Upper lobe of left lung (tissue), 6 donors: ENCODE results near the gene HINT3. TPM values are rescaled to one million over a fixed set of nuclear protein-coding genes. Genes with fewer than 3 reads are reported as not detected.

ENCODE experiments used
- ATAC-seq, 2 donors: fragments of 200-7000 bp; cut with Tn5 transposase; one replicate each; pipeline ENCODE4 v1.9.1; 2022; ENCODE audit warnings: mild to moderate bottlenecking in 2 of 2, moderate library complexity in 2 of 2; ENCODE audit not compliant: low FRiP score in 2 of 2
- DNase-seq, 2 donors: peaks; one replicate each; pipeline ENCODE4 v3.0.0-alpha.2; 2019 to 2020
- H3K27ac ChIP-seq, 4 donors: fragments of 200-600 bp; sonication (generic); one replicate each; pipeline ENCODE4 v1.5.1; 2016 to 2019
- H3K27me3 ChIP-seq, 4 donors: fragments of 200-600 bp; sonication (generic); one replicate each; pipeline ENCODE4 v1.5.1; 2017 to 2019
- H3K36me3 ChIP-seq, 4 donors: fragments of 200-600 bp; sonication (generic); one replicate each; pipeline ENCODE4 v1.5.1; 2016 to 2019
- H3K4me1 ChIP-seq, 4 donors: fragments of 200-600 bp; sonication (generic); one replicate each; pipeline ENCODE4 v1.5.1; 2018 to 2019
- H3K4me3 ChIP-seq, 4 donors: fragments of 200-600 bp; sonication (generic); one replicate each; pipeline ENCODE4 v1.5.1; 2017 to 2019; ENCODE audit warnings: mild to moderate bottlenecking in 2 of 4, moderate library complexity in 1 of 4
- H3K9me3 ChIP-seq, 4 donors: fragments of 200-600 bp; sonication (generic); one replicate each; pipeline ENCODE4 v1.5.1; 2018 to 2019
- CTCF ChIP-seq, 6 experiments: fragments of 450-650 bp in 4 of 6; fragments of 200-600 bp in 2 of 6; sonication (generic) in 2 of 6; IDR thresholded peaks; one replicate each; pipeline ENCODE4 v1.5.1; 2016 to 2019; ENCODE audit warnings: antibody characterized with exemption in 6 of 6
- EP300 ChIP-seq, 4 donors: sonication (generic); formaldehyde crosslinking; IDR thresholded peaks; one replicate each; pipeline ENCODE4 v1.5.1; 2017; ENCODE audit warnings: antibody characterized with exemption in 4 of 4, control low read depth in 2 of 4
- POLR2A ChIP-seq, 4 donors: fragments of 450-650 bp; IDR thresholded peaks; one replicate each; pipeline ENCODE4 v1.5.1; 2016 to 2017; ENCODE audit warnings: antibody characterized with exemption in 4 of 4, mild to moderate bottlenecking in 2 of 4
- POLR2AphosphoS5 ChIP-seq, 2 donors: sonication (generic); formaldehyde crosslinking; IDR thresholded peaks; one replicate each; pipeline ENCODE4 v1.5.1; 2017; ENCODE audit warnings: antibody characterized with exemption in 2 of 2
- WGBS, 2 donors: methylation state at CpG; one replicate each; pipeline ENCODE4 v1.1.5; 2017 to 2018; 5-methylcytosine and 5-hydroxymethylcytosine counted together
- total RNA-seq, 6 donors: library from RNA; depleted of rRNA in 4 of 6; stranded (reverse); fragments of >200 nt in 4 of 6; gene quantifications; one replicate each; pipeline versions ENCODE4 v1.1.0 to v1.2.1, GENCODE V29; 2016 to 2021
- donor health status: DM: no; HTN: no; CAD: no; lungs with moderate emphysema.
- donor health status: DM: no; HTN: yes; CAD: no; lungs with severe emphysema.

HINT3 gene
- total RNA-seq, 6 donors from 2014 or later: 16.8 to 35.8 (median 25.2) TPM

DNA sequence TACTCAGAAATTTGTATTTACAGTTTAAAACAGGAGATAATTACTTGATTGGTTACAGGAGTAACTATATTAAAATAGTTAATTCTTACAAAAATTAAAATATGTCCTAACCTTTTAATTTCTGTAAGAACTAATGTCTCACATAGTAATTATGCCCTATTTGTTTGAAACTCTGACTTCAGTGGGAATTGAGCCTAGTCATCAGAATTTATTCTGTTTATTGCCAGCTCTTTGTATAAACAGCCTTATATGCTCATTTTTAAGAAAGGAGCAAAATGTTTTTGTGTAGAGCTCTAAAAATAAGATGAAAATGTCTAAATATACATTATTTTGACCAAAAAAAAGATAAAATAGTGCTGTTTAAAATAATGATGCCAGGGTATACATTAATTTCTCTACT, 51.2 kb downstream of the HINT3 start:
- H3K27me3 ChIP-seq: no peaks in the 10 kb centered on the region
- H3K36me3 ChIP-seq: peaks cover 8 to 52% (median 23%) of the 10 kb centered on the region in 4 donors
- no peak for DNase-seq
- ATAC-seq: no peak
- TF ChIP-seq CTCF (IDR thresholded peaks at IDR 0.05): no peak
- TF ChIP-seq EP300 (IDR thresholded peaks at IDR 0.05): no peak
- TF ChIP-seq POLR2AphosphoS5 (IDR thresholded peaks at IDR 0.05): no peak
- TF ChIP-seq POLR2A (IDR thresholded peaks at IDR 0.05): no peak
- H3K4me1 ChIP-seq: no peaks in the 10 kb centered on the region
- no peak overlapping the region for H3K4me3 ChIP-seq
- no peak overlapping the region for H3K27ac ChIP-seq
- H3K9me3 ChIP-seq: no peaks in the 10 kb centered on the region

- Histone ChIP-seq H3K4me1 (no peaks in the 10 kb centered on the region), H3K9me3 (no peaks in the 10 kb centered on the region), H3K4me3 (no peak overlapping the region), H3K27ac (no peak overlapping the region), H3K27me3 (no peaks in the 10 kb centered on the region), H3K36me3 (peaks cover 21 to 63% (median 38%) of the 10 kb centered on the region in 4 donors)
- WGBS, 2 donors: 83 to 86% methylated on average over 4 of the region's 4 CpGs
- no peak for ATAC-seq
- no peak for DNase-seq
- no peak for TF ChIP-seq POLR2A (IDR thresholded peaks at IDR 0.05)
- TF ChIP-seq EP300 (IDR thresholded peaks at IDR 0.05): no peak
- no peak for TF ChIP-seq POLR2AphosphoS5 (IDR thresholded peaks at IDR 0.05)
- no peak for TF ChIP-seq CTCF (IDR thresholded peaks at IDR 0.05)
These were observed 53.5 kb downstream of the HINT3 start for GRCh38 chr6:126010040-126010439.

- no peak overlapping the region for H3K27ac ChIP-seq
- peaks cover 24 to 66% (median 38%) of the 10 kb centered on the region in 4 donors for H3K36me3 ChIP-seq
- H3K4me3 ChIP-seq: no peak overlapping the region
- WGBS, 2 donors: 76 to 94% methylated on average over 1 of the region's 1 CpG
- H3K27me3 ChIP-seq: no peaks in the 10 kb centered on the region
- TF ChIP-seq EP300 (IDR thresholded peaks at IDR 0.05) (no peak), POLR2AphosphoS5 (IDR thresholded peaks at IDR 0.05) (no peak), CTCF (IDR thresholded peaks at IDR 0.05) (no peak)
- no peaks in the 10 kb centered on the region for H3K4me1 ChIP-seq
- DNase-seq: no peak
- no peak for ATAC-seq
- no peaks in the 10 kb centered on the region for H3K9me3 ChIP-seq
These were observed 59.3 kb downstream of the HINT3 start for GRCh38 chr6:126015863-126016262.

- Histone ChIP-seq H3K36me3 (peaks cover 28 to 66% (median 36%) of the 10 kb centered on the region in 4 donors), H3K4me1 (no peaks in the 10 kb centered on the region), H3K27me3 (no peaks in the 10 kb centered on the region), H3K27ac (no peak overlapping the region), H3K4me3 (no peak overlapping the region), H3K9me3 (no peaks in the 10 kb centered on the region)
- DNase-seq (no peak), ATAC-seq (no peak)
- TF ChIP-seq EP300 (IDR thresholded peaks at IDR 0.05) (no peak), CTCF (IDR thresholded peaks at IDR 0.05) (no peak), POLR2AphosphoS5 (IDR thresholded peaks at IDR 0.05) (no peak), POLR2A (IDR thresholded peaks at IDR 0.05) (no peak)
- WGBS, 2 donors: 93 to 94% methylated on average over 2 of the region's 2 CpGs
These were observed 60.0 kb downstream of the HINT3 start for GRCh38 chr6:126016591-126016990.

GRCh38 chr6:126017668-126018067, 61.1 kb downstream of the HINT3 start:
- ATAC-seq (no peak), DNase-seq (no peak)
- H3K36me3 ChIP-seq: peaks cover 28 to 66% (median 36%) of the 10 kb centered on the region in 4 donors

More at GRCh38 chr6:126017668-126018067, 61.1 kb downstream of the HINT3 start:
- no peaks in the 10 kb centered on the region for H3K27me3 ChIP-seq
- no peak overlapping the region for H3K27ac ChIP-seq
- TF ChIP-seq EP300 (IDR thresholded peaks at IDR 0.05) (no peak), POLR2AphosphoS5 (IDR thresholded peaks at IDR 0.05) (no peak), POLR2A (IDR thresholded peaks at IDR 0.05) (no peak), CTCF (IDR thresholded peaks at IDR 0.05) (no peak)
- no peak overlapping the region for H3K4me3 ChIP-seq
- no peaks in the 10 kb centered on the region for H3K4me1 ChIP-seq
- H3K9me3 ChIP-seq: no peaks in the 10 kb centered on the region
